BJ (cell line): ENCODE results near the gene RPS17. TPM values are rescaled to one million over a fixed set of nuclear protein-coding genes. Genes with fewer than 3 reads are reported as not detected.

Experiments
- CTCF ChIA-PET: fragments of 350-600 bp; formaldehyde crosslinking; extraction: SDS; loops from one replicate; lab custom pipeline; 2021; ENCODE audit warnings: antibody characterized with exemption, inconsistent platforms; lab: Yijun Ruan, JAX
- POLR2A ChIA-PET: fragments of 300-600 bp; sonication (Branson Sonifier 250); formaldehyde crosslinking; extraction: SDS; loops from one replicate; lab custom pipeline; 2021; ENCODE audit warnings: antibody characterized with exemption; lab: Charles Lee
- DNase-seq: peaks from one replicate; pipeline ENCODE4 v3.0.0-alpha.2; 2011; ENCODE audit warnings: low read depth
- H3K27me3 ChIP-seq: 2 replicates; pipeline ENCODE4 v1.6.0; 2011; ENCODE audit warnings: low read length; ENCODE audit not compliant: control insufficient read depth, insufficient read depth
- H3K36me3 ChIP-seq: 2 replicates; pipeline ENCODE4 v1.5.1; 2011; ENCODE audit warnings: low read length; ENCODE audit not compliant: control insufficient read depth, insufficient read depth
- H3K4me3 ChIP-seq: 2 replicates; pipeline ENCODE4 v1.5.1; 2011; ENCODE audit warnings: low read depth, mild to moderate bottlenecking, control low read depth, low read length
- polyA plus RNA-seq: library from polyadenylated mRNA; depleted of rRNA; stranded (reverse); fragments of >200 nt; gene quantifications from 2 replicates; pipeline ENCODE4 v1.2.3, GENCODE V29; 2011
- TF ChIP-seq, protein P1 (sequence below): IDR thresholded peaks from 2 replicates; pipeline ENCODE4 v1.5.1; 2011; ENCODE audit warnings: low read depth, mild to moderate bottlenecking, control low read depth, inconsistent platforms, low read length, moderate library complexity; ENCODE audit not compliant: insufficient read depth

The RPS17 gene
- polyA plus RNA-seq, 1 experiment = 3,235 TPM

DNA sequence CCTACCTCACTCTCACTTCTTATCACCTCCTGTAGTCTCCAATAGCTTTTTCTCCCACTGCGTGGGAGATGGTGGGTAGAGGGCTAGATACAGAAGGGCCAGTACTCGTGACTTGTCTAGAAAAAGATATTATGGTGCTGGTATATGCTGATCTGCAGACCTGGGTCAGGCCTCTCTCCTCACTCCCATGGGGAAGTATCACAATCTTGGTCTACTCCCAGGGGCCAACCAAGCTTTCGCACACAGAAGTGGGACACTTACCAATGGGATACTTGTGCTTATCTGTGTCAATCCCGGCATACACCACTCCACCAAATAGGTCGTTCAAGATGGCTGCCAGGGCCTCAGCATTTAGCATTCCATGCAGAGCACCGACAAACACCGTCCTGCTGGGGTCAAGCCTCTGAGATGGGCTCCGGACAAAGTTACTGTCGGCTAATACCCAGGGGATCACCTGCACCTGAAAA is 9.0 kb upstream of the RPS17 start:
- TF ChIP-seq, protein P1, sequence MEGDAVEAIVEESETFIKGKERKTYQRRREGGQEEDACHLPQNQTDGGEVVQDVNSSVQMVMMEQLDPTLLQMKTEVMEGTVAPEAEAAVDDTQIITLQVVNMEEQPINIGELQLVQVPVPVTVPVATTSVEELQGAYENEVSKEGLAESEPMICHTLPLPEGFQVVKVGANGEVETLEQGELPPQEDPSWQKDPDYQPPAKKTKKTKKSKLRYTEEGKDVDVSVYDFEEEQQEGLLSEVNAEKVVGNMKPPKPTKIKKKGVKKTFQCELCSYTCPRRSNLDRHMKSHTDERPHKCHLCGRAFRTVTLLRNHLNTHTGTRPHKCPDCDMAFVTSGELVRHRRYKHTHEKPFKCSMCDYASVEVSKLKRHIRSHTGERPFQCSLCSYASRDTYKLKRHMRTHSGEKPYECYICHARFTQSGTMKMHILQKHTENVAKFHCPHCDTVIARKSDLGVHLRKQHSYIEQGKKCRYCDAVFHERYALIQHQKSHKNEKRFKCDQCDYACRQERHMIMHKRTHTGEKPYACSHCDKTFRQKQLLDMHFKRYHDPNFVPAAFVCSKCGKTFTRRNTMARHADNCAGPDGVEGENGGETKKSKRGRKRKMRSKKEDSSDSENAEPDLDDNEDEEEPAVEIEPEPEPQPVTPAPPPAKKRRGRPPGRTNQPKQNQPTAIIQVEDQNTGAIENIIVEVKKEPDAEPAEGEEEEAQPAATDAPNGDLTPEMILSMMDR = no peak
- DNase-seq = no peak
- H3K4me3 ChIP-seq = no peak overlapping the region
- H3K36me3 ChIP-seq = no peaks in the 10 kb centered on the region
- CTCF ChIA-PET = interaction anchor here (1.0 to 1.5 kb wide), 2 partner anchors 9 to 18 kb away, joined by 3 to 5 read pairs; partner anchors contain the start of gene RPS17
- H3K27me3 ChIP-seq = no peaks in the 10 kb centered on the region
- POLR2A ChIA-PET = no interaction called here

DNA sequence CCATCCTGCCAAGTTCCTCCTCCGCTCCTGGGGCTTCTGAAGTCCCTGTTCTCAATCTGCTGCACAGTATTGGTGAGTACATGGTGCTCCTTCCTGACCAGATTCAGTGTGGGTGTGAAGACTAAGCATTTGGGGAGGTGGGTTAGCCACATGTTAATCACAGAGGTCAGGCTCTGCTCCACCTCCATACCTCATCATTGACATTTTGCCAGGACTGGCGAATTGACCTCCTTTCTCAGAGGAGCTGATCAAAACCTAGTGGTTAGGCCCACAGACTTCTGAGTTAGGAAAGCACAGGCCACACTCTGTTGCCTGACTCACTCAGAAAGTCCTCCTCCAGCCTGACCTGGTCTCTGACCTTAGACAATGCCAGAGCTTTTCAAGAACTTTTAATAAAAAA is 8.4 kb upstream of the RPS17 start:
- Histone ChIP-seq H3K36me3 (no peaks in the 10 kb centered on the region), H3K4me3 (no peak overlapping the region), H3K27me3 (no peaks in the 10 kb centered on the region)
- DNase-seq = no peak
- TF ChIP-seq, protein P1 = no peak
- CTCF ChIA-PET = interaction anchor here (1.0 to 1.5 kb wide), 2 partner anchors 8 to 18 kb away, joined by 3 to 5 read pairs; partner anchors contain the start of gene RPS17
- POLR2A ChIA-PET = no interaction called here

DNA sequence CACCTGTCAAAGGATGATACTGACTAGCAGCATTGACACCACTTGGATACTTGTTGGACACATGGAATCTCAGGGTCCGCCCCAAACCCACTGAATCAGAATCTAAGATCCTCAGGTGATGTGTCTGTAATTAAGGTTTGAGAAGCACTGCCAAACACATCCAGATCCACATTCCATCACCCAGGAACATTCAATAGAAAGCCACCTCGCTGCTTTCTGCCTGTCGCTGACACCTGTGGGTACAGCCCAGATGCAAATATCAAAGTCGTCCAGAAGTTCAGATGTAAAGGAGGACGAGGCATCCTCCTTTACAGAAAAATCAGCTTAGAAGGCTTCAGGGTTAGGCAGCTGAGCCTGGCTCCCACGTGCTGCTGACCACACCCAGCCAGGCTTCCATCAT is 5.2 kb upstream of the RPS17 start:
- Histone ChIP-seq H3K36me3 (no peaks in the 10 kb centered on the region; the same call in 1 of the 2 replicates), H3K4me3 (no peak overlapping the region), H3K27me3 (no peaks in the 10 kb centered on the region)
- ChIA-PET POLR2A (no interaction called here), CTCF (no interaction called here)
- DNase-seq = no peak
- TF ChIP-seq, protein P1 = no peak

DNA sequence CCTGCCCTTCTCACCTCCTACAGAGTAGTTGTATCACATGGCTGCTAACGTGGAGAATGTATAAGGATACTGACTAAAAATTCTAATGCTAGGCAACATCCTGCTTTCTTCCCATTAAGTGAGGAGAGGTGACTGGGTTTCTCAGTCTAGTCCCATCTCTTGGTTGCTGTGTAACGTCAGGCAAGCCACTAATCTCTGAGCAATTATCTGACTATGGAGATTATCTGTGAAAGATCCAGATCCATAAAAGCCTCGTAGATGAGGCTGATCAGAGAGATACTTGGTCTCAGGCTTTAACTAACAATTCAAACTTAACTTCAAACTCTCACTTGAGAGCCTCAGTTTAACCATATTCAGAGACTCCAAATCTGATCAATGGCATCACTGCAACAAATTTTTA is 4.7 kb upstream of the RPS17 start:
- Histone ChIP-seq H3K27me3 (no peaks in the 10 kb centered on the region), H3K36me3 (no peaks in the 10 kb centered on the region; the same call in 1 of the 2 replicates), H3K4me3 (no peak overlapping the region)
- ChIA-PET CTCF (interaction anchor here (3.0 kb wide), 1 partner anchor 14 kb away, joined by 12 read pairs; no protein-coding TSS in a partner anchor), POLR2A (no interaction called here)
- TF ChIP-seq, protein P1 = no peak
- no peak for DNase-seq

DNA sequence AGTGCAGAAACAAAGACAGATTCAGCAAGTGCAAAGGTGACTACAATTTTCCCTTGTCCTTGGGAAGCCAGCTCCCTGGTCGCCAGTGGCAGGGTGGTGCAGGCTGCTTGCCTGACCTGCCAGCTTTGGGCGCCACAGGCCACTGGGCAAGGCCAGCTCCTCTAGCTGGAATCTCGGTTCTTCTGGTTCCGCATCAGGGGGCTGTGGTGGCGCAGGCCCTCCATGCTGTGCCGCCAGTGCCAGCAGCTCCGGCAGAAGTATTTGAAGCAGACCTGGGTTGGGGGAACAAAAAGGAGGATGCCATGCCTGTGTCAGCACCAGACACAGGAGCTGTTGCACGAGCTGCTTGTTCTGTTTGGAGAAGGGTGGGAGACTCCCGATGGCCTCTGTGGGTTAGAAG is 4.2 kb upstream of the RPS17 start:
- Histone ChIP-seq H3K27me3 (no peaks in the 10 kb centered on the region), H3K36me3 (no peaks in the 10 kb centered on the region; the same call in 1 of the 2 replicates), H3K4me3 (no peak overlapping the region)
- TF ChIP-seq, protein P1 = no peak
- ChIA-PET CTCF (interaction anchor here (3.0 kb wide), 1 partner anchor 13 kb away, joined by 12 read pairs; no protein-coding TSS in a partner anchor), POLR2A (no interaction called here)
- DNase-seq = no peak
